ENCODE measurements around the gene IP6K3.

Gene IP6K3

DNA sequence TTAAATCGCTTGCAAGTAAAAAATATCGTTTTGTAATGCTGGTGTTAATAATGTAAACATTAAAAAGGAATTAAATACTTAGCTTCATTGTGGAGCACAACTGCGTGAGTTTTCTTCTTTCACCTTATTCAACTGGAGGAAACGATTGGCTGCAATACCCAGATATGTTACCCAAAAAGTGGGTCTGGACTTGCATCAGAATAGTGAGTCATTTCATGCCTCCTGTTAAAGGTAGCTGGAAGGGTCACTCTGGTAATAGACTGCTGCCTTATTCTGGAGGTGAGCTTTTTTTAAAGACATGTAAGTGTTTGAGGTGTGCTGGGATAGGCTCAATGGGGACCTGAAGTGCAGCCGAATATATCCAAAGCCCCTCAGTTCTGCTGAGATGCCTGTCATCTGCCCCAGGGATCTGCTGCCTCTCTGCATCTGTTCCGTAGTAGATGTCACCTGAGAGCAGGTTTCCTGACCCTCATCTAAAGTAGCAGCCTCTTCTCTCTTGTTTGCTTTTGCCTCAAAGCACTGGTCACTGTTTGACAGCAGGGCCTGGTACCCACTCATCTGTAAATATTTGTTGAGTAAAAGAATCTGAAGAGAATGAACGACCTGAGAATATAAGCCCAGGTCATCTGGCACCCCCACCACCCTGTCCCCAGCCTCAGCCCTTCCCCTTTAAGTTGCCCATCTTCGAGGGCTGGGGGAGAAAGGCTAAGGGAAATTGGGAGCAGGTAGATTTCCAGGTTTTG lies 29.6 kb downstream of the IP6K3 start:
- Histone ChIP-seq H3K4me2 (ENCODE audit: low read length) (no peak overlapping the region), H4K20me1 (ENCODE audit: insufficient read depth, low read length) (no peaks in the 10 kb centered on the region), H3K27ac (ENCODE audit: low read length) (no peak overlapping the region), H3K36me3 (replicated peaks; ENCODE audit: low read depth, low read length) (no peaks in the 10 kb centered on the region), H2AFZ (ENCODE audit: low read depth, low read length) (no peak overlapping the region), H3K27me3 (ENCODE audit: low read depth, low read length) (peaks cover under 1% of the 10 kb centered on the region; the same call in 1 of the 2 replicates), H3K9ac (ENCODE audit: low read length) (no peak overlapping the region), H3K4me1 (ENCODE audit: low read length) (peaks cover 16% of the 10 kb centered on the region), H3K9me3 (ENCODE audit: insufficient read depth, low read length) (no peaks in the 10 kb centered on the region), H3K79me2 (ENCODE audit: low read length) (no peaks in the 10 kb centered on the region), H3K4me3 (ENCODE audit: low read length) (no peak overlapping the region)
- TF ChIP-seq, protein P1, sequence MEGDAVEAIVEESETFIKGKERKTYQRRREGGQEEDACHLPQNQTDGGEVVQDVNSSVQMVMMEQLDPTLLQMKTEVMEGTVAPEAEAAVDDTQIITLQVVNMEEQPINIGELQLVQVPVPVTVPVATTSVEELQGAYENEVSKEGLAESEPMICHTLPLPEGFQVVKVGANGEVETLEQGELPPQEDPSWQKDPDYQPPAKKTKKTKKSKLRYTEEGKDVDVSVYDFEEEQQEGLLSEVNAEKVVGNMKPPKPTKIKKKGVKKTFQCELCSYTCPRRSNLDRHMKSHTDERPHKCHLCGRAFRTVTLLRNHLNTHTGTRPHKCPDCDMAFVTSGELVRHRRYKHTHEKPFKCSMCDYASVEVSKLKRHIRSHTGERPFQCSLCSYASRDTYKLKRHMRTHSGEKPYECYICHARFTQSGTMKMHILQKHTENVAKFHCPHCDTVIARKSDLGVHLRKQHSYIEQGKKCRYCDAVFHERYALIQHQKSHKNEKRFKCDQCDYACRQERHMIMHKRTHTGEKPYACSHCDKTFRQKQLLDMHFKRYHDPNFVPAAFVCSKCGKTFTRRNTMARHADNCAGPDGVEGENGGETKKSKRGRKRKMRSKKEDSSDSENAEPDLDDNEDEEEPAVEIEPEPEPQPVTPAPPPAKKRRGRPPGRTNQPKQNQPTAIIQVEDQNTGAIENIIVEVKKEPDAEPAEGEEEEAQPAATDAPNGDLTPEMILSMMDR (IDR thresholded peaks at IDR 0.05; ENCODE audit: low read depth, low read length) = no peak
- TF ChIP-seq EZH2phosphoT487 (IDR thresholded peaks at IDR 0.05; ENCODE audit: low read depth) = no peak

DNA sequence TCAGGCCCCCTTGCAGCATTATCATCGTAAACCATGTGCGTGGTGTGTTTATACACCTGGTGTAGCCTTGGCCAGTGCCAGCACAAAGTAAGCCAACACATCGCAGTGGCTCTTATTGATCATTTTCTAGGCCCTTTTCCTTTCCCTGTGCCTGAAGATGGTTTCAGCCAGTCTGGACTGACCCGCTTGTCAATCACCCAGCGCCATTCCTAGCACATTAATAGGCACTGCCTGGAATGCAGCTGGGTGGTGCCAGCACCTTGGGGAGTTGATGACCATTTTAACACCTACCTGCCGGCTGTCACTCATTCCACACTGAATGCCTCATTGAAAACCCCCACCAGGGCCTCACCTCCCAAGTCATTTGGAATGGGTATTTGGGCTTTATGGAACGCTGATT lies 30.3 kb downstream of the IP6K3 start:
- Histone ChIP-seq H3K36me3 (replicated peaks; ENCODE audit: low read depth, low read length) (no peaks in the 10 kb centered on the region), H3K79me2 (ENCODE audit: low read length) (no peaks in the 10 kb centered on the region), H3K27ac (ENCODE audit: low read length) (no peak overlapping the region), H4K20me1 (ENCODE audit: insufficient read depth, low read length) (no peaks in the 10 kb centered on the region), H3K9me3 (ENCODE audit: insufficient read depth, low read length) (no peaks in the 10 kb centered on the region), H3K27me3 (ENCODE audit: low read depth, low read length) (no peaks in the 10 kb centered on the region), H3K9ac (ENCODE audit: low read length) (no peak overlapping the region), H3K4me2 (ENCODE audit: low read length) (no peak overlapping the region), H3K4me3 (ENCODE audit: low read length) (no peak overlapping the region), H2AFZ (ENCODE audit: low read depth, low read length) (no peak overlapping the region), H3K4me1 (ENCODE audit: low read length) (peaks cover 14% of the 10 kb centered on the region)
- TF ChIP-seq, protein P1 (IDR thresholded peaks at IDR 0.05; ENCODE audit: low read depth, low read length) = no peak
- no peak for TF ChIP-seq EZH2phosphoT487 (IDR thresholded peaks at IDR 0.05; ENCODE audit: low read depth)

DNA sequence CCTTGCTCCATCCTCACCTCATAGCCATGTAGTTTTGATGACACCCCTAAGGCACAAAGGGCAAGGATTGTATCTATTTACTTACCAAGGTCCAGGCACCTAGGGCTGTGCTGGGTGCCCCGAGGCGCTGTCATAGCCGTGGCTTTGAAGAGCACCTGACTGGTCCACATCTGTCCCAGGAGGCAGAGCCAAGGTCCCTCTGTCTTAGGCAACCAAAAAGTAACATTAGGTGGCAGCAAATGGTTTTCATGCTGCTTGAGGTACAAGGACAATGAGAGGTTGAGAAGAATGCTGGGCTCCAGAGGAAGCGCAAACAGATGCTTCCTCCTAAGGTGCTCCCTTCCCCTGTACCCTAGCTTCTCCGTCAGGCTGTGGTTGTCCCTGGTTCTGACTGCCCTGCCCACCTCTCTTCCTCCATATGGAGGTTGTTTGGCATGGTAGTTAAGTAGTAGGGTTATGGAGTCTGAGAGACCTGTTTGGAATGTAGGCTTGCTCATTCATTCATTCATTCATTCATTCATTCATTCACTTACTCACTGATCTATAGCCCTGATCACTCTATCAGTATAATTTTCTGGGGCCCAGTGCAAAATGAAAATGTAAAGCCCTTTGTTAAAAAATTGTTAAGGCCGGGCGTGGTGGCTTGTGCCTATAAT lies 32.2 kb downstream of the IP6K3 start:
- H3K27me3 ChIP-seq (ENCODE audit: low read depth, low read length) = no peaks in the 10 kb centered on the region
- no peaks in the 10 kb centered on the region for H3K36me3 ChIP-seq (replicated peaks; ENCODE audit: low read depth, low read length)
- H3K4me1 ChIP-seq (ENCODE audit: low read length) = peaks cover 19% of the 10 kb centered on the region
- H2AFZ ChIP-seq (ENCODE audit: low read depth, low read length) = no peak overlapping the region
- H4K20me1 ChIP-seq (ENCODE audit: insufficient read depth, low read length) = no peaks in the 10 kb centered on the region
- H3K4me3 ChIP-seq (ENCODE audit: low read length) = no peak overlapping the region
- peaks cover 17% of the 10 kb centered on the region for H3K79me2 ChIP-seq (ENCODE audit: low read length)
- no peak overlapping the region for H3K9ac ChIP-seq (ENCODE audit: low read length)
- TF ChIP-seq, protein P1 (IDR thresholded peaks at IDR 0.05; ENCODE audit: low read depth, low read length) = peak; percentile 11; the same call in 1 of the 2 replicates
- TF ChIP-seq EZH2phosphoT487 (IDR thresholded peaks at IDR 0.05; ENCODE audit: low read depth) = no peak
- H3K9me3 ChIP-seq (ENCODE audit: insufficient read depth, low read length) = no peaks in the 10 kb centered on the region
- no peak overlapping the region for H3K4me2 ChIP-seq (ENCODE audit: low read length)
- H3K27ac ChIP-seq (ENCODE audit: low read length) = no peak overlapping the region

DNA sequence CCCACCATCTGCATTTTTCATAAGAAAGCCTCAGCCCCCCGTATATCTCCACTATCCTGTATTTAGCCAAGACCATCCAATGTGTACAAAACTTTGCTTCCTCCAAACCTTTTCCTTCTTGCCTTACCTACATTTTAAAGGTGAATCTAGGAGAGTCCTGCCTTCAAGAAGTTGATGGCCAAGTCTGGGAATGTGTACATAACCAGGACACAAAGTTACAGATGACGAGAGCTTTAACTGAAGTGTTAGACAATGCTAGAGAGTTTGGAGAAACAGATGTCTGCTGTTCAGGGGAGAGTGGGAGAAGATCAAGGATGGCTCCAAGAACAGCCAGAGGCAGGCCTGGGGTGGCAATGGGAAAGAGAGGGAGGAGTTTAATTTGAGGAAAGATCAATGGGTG lies 32.9 kb downstream of the IP6K3 start:
- H3K36me3 ChIP-seq (replicated peaks; ENCODE audit: low read depth, low read length) = peaks cover 5% of the 10 kb centered on the region
- peaks cover 18% of the 10 kb centered on the region for H3K4me1 ChIP-seq (ENCODE audit: low read length)
- no peaks in the 10 kb centered on the region for H3K9me3 ChIP-seq (ENCODE audit: insufficient read depth, low read length)
- no peaks in the 10 kb centered on the region for H3K27me3 ChIP-seq (ENCODE audit: low read depth, low read length)
- H3K4me2 ChIP-seq (ENCODE audit: low read length) = no peak overlapping the region
- H4K20me1 ChIP-seq (ENCODE audit: insufficient read depth, low read length) = no peaks in the 10 kb centered on the region
- H3K4me3 ChIP-seq (ENCODE audit: low read length) = no peak overlapping the region
- TF ChIP-seq, protein P1 (IDR thresholded peaks at IDR 0.05; ENCODE audit: low read depth, low read length) = no peak
- TF ChIP-seq EZH2phosphoT487 (IDR thresholded peaks at IDR 0.05; ENCODE audit: low read depth) = no peak
- no peak overlapping the region for H3K9ac ChIP-seq (ENCODE audit: low read length)
- H3K27ac ChIP-seq (ENCODE audit: low read length) = no peak overlapping the region
- H2AFZ ChIP-seq (ENCODE audit: low read depth, low read length) = no peak overlapping the region
- peaks cover 24% of the 10 kb centered on the region for H3K79me2 ChIP-seq (ENCODE audit: low read length)

All from OCI-LY3 (cell line).